Measurements from ENCODE around the gene PDHX.

DNA sequence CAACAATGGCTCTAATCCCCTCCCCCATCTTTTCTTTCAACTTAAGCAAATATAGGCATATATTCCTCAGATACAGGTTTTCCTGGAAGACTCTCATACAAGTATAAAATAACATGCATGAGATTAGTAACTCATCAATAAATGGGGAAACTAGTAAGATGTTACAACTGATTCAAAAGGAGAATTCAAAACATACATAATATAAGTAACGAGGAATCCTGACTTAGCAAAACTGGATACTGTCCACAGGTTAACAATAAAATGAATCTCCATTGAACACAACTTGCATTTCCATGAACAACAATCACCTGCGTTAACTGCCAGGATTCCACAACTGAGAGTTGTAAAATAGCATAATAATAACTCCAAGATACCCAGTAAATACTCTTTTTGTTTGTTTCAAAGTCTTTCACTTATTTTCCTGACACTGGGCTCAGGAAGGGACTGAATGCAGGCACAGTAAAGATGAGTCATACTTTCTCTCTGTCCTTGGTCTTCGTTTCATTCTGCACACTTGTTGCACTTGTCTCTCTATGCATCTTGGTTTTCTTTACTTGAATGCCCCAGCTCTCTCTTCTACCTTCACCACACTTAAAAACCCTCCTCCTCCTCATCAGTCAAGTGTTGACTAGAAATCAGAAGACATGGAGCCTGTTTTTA lies 8.4 kb upstream of the PDHX start:
- TF ChIP-seq POLR2AphosphoS5 (IDR thresholded peaks at IDR 0.05; ENCODE audit: borderline replicate concordance, low read depth, low read length) (no peak), EZH2 (IDR thresholded peaks at IDR 0.05) (no peak), FOXP2 (optimal IDR thresholded peaks at IDR 0.05; ENCODE audit: control extremely low read depth, extremely low read length, insufficient read depth) (no peak)

Measured in SK-N-MC (cell line).